Mesodermal cell (in vitro differentiated cells): ENCODE measurements around the gene PDIA3.
A peak's percentile ranks its signal among the peaks of the same experiment; 100 is the strongest.
"Not testable (repeated sequence)": the region's sequence is repeated elsewhere in the genome, so short reads cannot be mapped to it uniquely, and the experiment has no call there.

Experiments
- H3K27ac ChIP-seq: 2 replicates; pipeline ENCODE4 v1.7.0; 2013; ENCODE audit warnings: mild to moderate bottlenecking, low read depth, low read length, moderate library complexity; ENCODE audit not compliant: severe bottlenecking
- H3K36me3 ChIP-seq: 2 replicates; pipeline ENCODE4 v1.7.1; 2013; ENCODE audit warnings: mild to moderate bottlenecking, low read length, moderate library complexity; ENCODE audit not compliant: control insufficient read depth, insufficient read depth
- H3K4me1 ChIP-seq: one replicate; pipeline ENCODE4 v1.7.1; 2013; ENCODE audit warnings: mild to moderate bottlenecking, low read length; ENCODE audit not compliant: insufficient read depth, control insufficient read depth, poor library complexity, severe bottlenecking
- H3K4me3 ChIP-seq: 2 replicates; pipeline ENCODE4 v1.7.0; 2013; ENCODE audit warnings: low read length, control low read depth, mild to moderate bottlenecking; ENCODE audit not compliant: insufficient read depth, poor library complexity, severe bottlenecking; ENCODE audit errors: extremely low read depth
- H3K9me3 ChIP-seq: 2 replicates; pipeline ENCODE4 v1.7.1; 2013; ENCODE audit warnings: mild to moderate bottlenecking, low read length, moderate library complexity; ENCODE audit not compliant: control insufficient read depth
- WGBS, 2 experiments: methylation state at CpG; one replicate each; pipeline ENCODE4 v1.1.5; 2013; ENCODE audit warnings: missing lambda C conversion rate in 2 of 2; ENCODE audit not compliant: insufficient coverage in 2 of 2; 5-methylcytosine and 5-hydroxymethylcytosine counted together

PDIA3 gene

GRCh38 chr15:43796566-43796965 lies 50.3 kb downstream of the PDIA3 start:
- H3K4me3 ChIP-seq, result no peak overlapping the region
- WGBS, 2 experiments, result 95% methylated on average over 2 of the region's 3 CpGs; no CpG with 5 or more reads in 1 of the 2 experiments
- peaks cover 40% of the 10 kb centered on the region for H3K4me1 ChIP-seq
- peak overlapping the region; percentile 10 for H3K27ac ChIP-seq
- H3K9me3 ChIP-seq, result peaks cover 6% of the 10 kb centered on the region
- peaks cover 74% of the 10 kb centered on the region for H3K36me3 ChIP-seq

- H3K4me3 ChIP-seq, result no peak overlapping the region
- H3K36me3 ChIP-seq, result peaks cover 83% of the 10 kb centered on the region
- WGBS, 2 experiments, result 94 to 96% methylated on average over 11 to 15 of the region's 16 CpGs
- no peak overlapping the region for H3K27ac ChIP-seq
- H3K9me3 ChIP-seq, result peaks cover 6% of the 10 kb centered on the region
- peaks cover 30% of the 10 kb centered on the region for H3K4me1 ChIP-seq
Measured at GRCh38 chr15:43799209-43799944, 53.1 kb downstream of the PDIA3 start.

- H3K4me3 ChIP-seq, result peak within 1 kb of the TSS; percentile 90
- 98 to 99% methylated on average over 8 of the region's 8 CpGs for WGBS, 2 experiments
- peaks cover 25% of the 10 kb centered on the region for H3K4me1 ChIP-seq
- peak within 1 kb of the TSS; percentile 85 for H3K27ac ChIP-seq
- H3K9me3 ChIP-seq, result peaks cover 6% of the 10 kb centered on the region
- peaks cover 84% of the 10 kb centered on the region for H3K36me3 ChIP-seq
Measured at GRCh38 chr15:43799945-43800285, 53.7 kb downstream of the PDIA3 start, which contains the start of gene SERINC4. SERINC4 (minus strand) TSS chr15:43800220; CDS start chr15:43799986, 234 bp downstream.

GRCh38 chr15:43800286-43801141 lies 54.3 kb downstream of the PDIA3 start, which contains the start of gene HYPK:
HYPK (plus strand) TSS chr15:43800599; CDS start chr15:43800623, 24 bp downstream.
- Histone ChIP-seq H3K4me3 (peak within 1 kb of the TSS; percentile 90), H3K36me3 (peaks cover 84% of the 10 kb centered on the region), H3K9me3 (peaks cover 6% of the 10 kb centered on the region), H3K4me1 (peaks cover 19% of the 10 kb centered on the region), H3K27ac (peak within 1 kb of the TSS; percentile 85)
- WGBS, 2 experiments, result 14 to 15% methylated on average over 37 to 41 of the region's 44 CpGs

- 96% methylated on average over 4 of the region's 7 CpGs for WGBS, 2 experiments
- peaks cover 81% of the 10 kb centered on the region for H3K36me3 ChIP-seq
- not testable (repeated sequence) for H3K4me1 ChIP-seq, H3K27ac ChIP-seq, H3K9me3 ChIP-seq, H3K4me3 ChIP-seq
Measured at GRCh38 chr15:43802676-43803075, 56.4 kb downstream of the PDIA3 start.

- H3K9me3 ChIP-seq, result no peaks in the 10 kb centered on the region
- H3K36me3 ChIP-seq, result peaks cover 96% of the 10 kb centered on the region
- H3K4me3 ChIP-seq, result no peak overlapping the region
- 88 to 96% methylated on average over 3 to 4 of the region's 5 CpGs for WGBS, 2 experiments
- no peaks in the 10 kb centered on the region for H3K4me1 ChIP-seq
- H3K27ac ChIP-seq, result no peak overlapping the region
Measured at GRCh38 chr15:43808435-43808950, 62.3 kb downstream of the PDIA3 start.

- WGBS, 2 experiments, result 96 to 100% methylated on average over 3 of the region's 6 CpGs
- Histone ChIP-seq H3K36me3 (peaks cover 97% of the 10 kb centered on the region), H3K9me3 (no peaks in the 10 kb centered on the region), H3K4me3 (no peak overlapping the region), H3K4me1 (no peaks in the 10 kb centered on the region), H3K27ac (no peak overlapping the region)
Measured at GRCh38 chr15:43808960-43809678, 62.9 kb downstream of the PDIA3 start.

- peaks cover 82% of the 10 kb centered on the region for H3K36me3 ChIP-seq
Measured at GRCh38 chr15:43815064-43815463, 68.8 kb downstream of the PDIA3 start.

GRCh38 chr15:43821505-43821904 lies 75.3 kb downstream of the PDIA3 start:
- 100% methylated on average over 1 of the region's 3 CpGs; no CpG with 5 or more reads in 1 of the 2 experiments for WGBS, 2 experiments
- no peak overlapping the region for H3K4me3 ChIP-seq
- peaks cover 3% of the 10 kb centered on the region for H3K9me3 ChIP-seq
- peaks cover 20% of the 10 kb centered on the region for H3K36me3 ChIP-seq
- no peak overlapping the region for H3K27ac ChIP-seq
- no peaks in the 10 kb centered on the region for H3K4me1 ChIP-seq

More at GRCh38 chr15:43815064-43815463, 68.8 kb downstream of the PDIA3 start:
- H3K9me3 ChIP-seq, H3K4me1 ChIP-seq, H3K27ac ChIP-seq, H3K4me3 ChIP-seq: not testable (repeated sequence)
- 93 to 94% methylated on average over 2 to 3 of the region's 5 CpGs for WGBS, 2 experiments
